Erythroblast (primary cell): ENCODE data around the gene ERGIC1.

Experiments used
- GATA1 ChIP-seq: IDR thresholded peaks from 2 replicates; pipeline ENCODE4 v1.6.1; 2011; ENCODE audit warnings: low read depth, mild to moderate bottlenecking, control low read depth, low read length, moderate library complexity
- POLR2A ChIP-seq: IDR thresholded peaks from 2 replicates; pipeline ENCODE4 v1.6.1; 2011; ENCODE audit warnings: mild to moderate bottlenecking, low read length

GRCh38 chr5:172833372-172833685, 722 bp upstream of the ERGIC1 start:
- TF ChIP-seq POLR2A (no peak), GATA1 (no peak)
